CMK (cell line): Measurements from ENCODE around the gene TMEM150A.
"Not testable (repeated sequence)": the region's sequence is repeated elsewhere in the genome, so short reads cannot be mapped to it uniquely, and the experiment has no call there.

Experiments used
- DNase-seq: peaks from one replicate; pipeline ENCODE4 v3.0.0-alpha.2; 2010; ENCODE audit warnings: low read depth

The TMEM150A gene

DNA sequence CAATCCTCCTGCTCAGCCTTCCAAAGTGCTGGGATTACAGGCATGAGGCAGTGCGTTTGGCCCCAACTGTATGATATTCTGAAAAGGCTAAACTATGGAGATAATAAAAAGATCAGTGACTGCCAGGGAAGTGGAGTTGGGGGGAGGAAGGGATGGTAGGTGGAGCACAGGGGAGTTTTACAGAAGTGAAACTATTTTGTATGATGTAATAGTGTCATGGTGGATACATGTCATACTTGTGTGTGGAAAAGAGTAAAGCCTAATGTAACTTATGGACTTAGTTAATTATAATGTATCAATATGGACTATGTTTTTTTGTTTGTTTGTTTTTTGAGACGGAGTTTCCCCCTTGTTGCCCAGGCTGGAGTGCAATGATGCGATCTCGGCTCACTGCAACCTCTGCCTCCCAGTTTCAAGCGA, 38.3 kb downstream of the TMEM150A start:
- DNase-seq: no peak

DNA sequence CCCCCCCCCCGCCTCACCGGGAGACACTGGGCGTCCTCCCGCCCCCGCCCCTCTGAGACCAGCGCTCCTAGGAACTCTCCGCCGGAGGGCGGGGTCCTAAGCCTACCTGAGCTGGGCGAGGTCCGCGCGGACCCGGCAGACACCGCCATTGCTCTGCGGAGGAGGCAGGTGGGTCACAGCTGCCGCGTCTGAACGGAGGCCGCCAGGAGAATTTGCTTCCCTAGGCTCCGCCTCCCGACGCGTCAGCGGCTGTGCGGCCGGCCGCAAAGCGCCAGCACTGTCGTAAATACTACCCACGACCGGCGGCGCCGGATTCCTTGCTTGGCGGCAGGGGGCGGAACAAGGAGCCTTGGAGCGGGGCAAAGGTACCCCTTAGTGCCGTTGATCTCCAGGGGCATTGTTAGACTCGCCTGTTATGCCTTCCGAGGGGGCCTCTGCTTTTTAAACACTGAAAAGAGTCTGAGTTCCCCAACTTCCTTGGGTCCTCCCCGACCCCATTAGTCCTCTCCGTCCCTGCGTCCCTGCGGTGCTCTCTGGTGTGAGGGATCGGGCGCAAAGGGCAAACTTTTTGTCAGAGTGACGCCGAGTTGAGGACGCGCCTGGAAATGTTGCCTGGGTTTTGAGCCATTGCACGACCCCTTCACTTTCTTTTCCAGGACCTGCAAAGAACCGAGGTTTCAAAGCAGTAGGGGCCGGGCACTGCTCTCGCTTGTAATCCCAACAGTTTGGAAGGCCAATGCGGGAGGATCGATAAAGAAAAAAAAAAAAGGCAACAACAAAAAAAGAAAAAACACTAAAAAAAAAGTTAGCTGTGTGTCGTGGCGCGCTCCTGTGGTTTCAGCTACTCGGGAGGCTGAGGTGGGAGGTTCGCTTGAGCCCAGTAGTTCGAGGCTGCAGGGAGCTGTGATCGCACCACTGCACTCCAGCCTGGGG, 41.0 kb downstream of the TMEM150A start, which contains the start of gene GGCX:
GGCX (minus strand) TSS at position 214 of the 933 bp plus-strand sequence; CDS start at position 149, 65 bp downstream.
- DNase-seq: peak; percentile 88

DNA sequence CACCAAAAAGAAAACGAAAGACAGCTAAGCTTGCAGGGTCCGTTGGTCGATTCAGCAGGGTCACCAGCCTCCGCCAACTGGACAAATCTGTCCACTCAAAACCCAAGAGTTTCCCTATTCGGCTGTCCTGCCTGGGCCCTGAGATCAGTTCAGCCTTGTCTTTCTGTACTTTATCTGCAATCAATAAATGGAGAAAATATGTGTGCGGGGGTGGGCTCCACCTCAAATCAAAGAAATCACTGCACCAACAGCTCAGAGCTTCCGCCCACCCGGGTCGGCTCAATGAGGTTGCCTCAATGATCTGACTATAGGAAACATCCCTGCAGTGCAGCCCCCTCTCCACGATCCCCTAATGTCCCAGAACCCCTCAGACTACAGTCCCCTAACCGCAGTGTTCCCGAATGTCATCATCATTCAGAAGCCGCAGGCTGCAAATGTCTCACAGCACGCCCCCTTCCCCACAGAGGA, 41.7 kb downstream of the TMEM150A start:
- no peak for DNase-seq

DNA sequence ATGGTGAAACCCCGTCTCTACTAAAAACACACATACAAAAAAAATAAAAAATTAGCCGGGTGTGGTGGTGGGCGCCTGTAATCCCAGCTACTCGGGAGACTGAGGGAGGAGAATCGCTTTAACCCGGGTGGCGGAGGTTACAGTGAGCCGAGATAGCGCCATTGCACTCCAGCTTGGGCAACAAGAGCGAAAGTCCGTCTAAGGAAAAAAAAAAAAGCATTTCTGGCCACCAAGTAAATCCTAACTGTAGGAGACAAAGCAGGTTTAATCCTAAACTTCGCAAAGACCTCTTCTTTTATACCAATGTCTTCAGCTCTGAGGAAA, 42.1 kb downstream of the TMEM150A start:
- DNase-seq: not testable (repeated sequence)

DNA sequence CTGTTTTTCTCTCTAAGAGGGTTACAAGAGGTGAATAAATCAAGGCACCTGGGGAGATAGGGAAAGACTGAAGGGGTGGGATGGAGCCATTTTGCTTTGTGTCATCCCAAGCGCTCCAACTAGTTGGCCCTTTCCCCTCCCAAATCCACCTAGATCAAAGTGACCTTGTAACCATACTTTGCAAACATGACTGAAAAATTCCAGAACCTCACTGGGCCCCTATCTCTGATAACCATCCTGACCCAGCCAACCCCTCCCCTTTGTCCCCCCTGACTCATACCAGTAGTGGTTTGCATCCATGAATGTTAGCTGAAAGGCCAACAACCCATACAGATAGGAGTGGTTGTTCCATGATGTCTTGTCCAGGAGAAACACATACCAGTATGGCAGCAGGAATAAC, 44.3 kb downstream of the TMEM150A start:
- DNase-seq: no peak

DNA sequence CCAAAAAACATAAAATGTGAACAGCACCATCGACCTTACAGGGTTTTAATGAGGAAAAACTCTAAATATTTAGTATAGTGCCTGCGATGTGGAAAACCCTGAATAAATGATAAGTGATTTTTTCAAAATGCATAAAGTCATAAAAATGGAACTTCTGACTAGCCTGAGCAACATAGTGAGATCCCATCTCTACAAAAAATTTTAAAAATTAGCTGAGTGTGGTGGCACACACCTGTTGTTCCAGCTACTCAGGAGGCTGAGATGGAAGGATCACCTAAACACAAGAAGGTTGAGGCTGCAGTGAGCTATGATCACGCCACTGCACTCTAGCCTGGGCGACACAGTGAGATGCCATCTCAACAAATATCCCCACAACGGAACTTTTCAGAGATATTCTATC, 45.4 kb downstream of the TMEM150A start:
- DNase-seq: no peak

DNA sequence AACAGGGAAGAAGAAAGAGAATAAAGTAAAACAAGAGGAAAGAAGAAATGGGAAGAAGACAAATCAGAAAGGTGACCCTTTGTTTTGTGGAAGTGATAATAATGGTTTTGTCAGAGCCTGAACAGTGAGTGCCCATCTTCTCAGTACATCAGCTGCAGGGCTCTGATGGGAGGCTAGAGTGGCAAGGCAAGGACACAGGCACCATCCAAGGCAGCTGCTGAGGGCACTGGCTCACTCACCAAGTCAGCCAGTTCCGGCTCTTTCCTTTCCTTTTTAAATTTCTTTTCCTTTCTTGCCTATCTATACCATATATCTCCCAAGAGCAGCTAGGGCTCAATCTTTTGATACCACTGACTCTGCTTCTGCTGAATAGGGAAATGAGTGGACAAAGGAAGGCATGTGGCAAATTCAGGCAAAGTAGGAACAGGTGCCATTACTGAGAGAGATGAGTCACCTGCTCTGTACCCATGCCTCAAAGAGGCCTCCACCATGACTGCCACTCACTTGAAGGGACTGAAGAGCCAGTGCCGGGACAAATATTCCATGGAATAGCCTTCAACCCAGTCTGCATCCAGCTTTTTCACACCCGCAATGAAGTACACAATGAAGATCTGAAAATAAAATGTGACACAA, 47.4 kb downstream of the TMEM150A start:
- DNase-seq: no peak

DNA sequence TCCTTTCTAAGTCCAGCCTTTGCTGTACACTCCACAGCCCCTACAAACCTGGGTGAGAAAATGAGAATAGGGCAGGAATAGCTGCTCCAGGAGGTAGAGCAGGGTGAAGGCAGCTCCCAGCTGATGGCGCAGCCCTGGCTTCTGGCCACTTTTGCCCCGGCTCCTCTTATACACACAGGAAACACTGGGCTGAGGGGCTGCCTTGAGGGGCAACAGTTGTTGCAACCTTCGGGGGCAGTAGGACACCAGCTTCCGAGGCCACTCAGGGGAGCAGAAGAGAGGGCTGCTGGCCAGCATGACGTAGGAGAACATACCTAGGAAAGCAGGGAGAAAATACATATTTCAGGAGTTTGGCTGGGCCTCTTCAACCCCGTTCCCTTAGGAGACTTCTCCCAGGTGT, 49.3 kb downstream of the TMEM150A start:
- DNase-seq: no peak

DNA sequence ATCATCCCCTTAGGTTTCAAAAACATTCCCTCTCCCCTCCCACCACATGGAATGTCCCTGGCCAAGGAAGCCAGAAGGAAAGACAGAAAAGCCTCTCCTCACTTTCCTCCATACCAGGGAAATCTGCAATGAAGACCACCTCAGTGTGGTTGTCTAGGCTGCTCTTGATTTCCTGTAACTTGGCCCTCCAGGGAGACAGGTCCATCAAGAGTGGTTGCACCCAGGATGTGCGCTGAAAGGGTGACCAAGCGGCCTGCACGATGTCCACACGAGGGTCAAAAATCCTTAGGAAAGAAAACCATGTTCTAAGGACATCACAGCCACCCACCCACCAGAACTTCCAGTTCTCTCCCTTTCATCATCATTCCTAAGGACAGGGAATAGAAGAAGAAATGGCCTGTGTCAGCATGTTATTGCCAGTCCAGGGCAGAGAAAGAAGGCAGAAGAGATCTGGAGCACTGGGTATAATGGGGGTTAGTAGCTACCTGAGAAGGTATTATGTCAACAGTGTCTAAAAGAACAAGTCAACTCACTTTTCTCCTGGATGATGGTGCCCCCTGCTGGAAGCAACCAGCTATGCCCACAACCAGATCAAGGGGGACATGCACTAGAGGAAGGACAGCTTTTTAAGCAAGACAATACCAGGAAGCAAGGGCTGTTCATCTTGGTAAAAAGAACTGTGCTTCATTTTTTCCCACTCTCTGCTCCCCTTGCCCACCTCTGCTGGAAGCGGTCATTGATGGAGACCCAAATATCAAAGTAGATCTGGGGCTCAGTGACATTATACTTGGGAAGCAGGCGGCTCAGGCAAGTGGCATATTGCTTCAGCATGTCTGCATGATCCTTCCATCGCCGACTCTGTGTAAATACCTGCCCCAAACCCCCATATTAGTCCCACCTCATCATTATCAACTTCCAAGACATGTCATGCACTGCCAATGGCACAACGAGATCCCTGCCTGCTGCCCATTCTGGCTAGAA, 50.5 kb downstream of the TMEM150A start:
- peak; percentile 68 for DNase-seq

DNA sequence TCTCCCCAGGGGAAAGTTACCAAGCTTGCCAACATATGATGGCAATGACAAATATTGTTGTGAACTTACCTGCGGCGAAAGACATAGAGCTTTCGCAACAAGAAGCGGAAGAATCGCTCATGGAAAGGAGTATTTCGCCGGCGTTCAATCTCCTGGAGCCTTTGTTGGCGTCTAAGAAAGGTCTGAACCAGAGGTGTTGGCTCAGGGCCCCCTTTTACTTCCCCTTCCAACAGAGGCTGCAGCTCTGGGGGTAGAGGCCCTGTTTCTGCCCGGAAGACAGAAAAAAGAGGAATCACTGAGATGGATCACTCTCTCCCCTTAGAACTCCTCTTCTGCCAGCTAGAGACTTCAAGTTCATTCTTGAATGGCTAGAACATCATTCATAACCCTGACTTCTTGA, 52.0 kb downstream of the TMEM150A start:
- DNase-seq: no peak

DNA sequence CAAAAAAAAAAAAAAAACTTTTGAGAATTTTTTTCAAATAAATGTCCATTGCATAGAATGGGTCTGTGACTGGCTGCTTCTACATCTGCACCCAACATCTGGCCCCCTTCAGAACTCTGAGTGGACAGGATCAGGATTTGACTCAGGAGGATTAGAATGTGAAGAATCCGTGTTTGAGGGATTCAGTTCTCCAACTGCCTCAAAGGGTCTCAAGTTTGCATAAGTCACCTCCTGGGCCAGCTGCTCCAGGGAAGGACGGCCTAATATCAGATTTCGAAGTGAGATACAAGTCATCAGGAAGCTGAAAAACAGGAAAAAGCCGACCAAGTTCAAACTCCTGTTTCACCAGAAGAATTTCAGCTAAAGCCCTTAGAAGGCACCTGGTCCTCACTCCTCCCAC, 52.7 kb downstream of the TMEM150A start:
- DNase-seq: no peak

DNA sequence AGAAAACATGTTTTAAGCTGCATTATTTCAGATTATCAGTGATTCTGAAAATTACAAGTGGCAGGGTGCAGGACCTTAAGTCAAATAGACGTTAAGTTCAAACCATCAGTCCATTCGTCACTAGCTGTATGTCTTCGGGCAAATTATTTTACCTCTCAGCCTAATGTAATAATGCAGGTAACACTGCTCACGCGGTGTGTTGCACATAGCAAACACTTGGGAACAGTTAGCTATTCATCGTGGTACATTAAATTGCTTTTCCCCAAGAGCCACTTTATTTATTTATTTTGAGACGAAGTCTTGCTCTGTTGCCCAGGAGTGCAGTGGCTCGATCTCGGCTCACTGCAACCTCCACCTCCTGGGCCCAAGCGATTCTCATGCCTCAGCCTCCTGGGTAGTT, 53.4 kb downstream of the TMEM150A start:
- no peak for DNase-seq

DNA sequence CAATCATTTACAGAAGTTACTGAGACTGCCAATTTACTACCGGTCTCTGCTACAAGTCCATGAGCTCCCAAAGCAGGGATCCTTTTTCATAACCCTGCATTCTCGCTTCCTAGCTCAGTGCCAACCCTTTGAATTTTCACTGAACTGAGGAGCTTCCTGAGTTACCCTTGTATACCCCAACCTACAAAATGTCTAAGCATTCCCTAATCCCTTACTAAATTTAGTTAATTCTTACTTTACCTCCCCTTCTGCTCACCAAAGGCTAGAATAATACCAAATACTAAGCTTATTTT, 53.9 kb downstream of the TMEM150A start:
- DNase-seq: no peak
